Activated CD4-positive, CD25-positive, alpha-beta regulatory T cell treated with anti-CD3 and anti-CD28 coated beads, Interleukin-2, amount 50 U/mL, for 72 hours (primary cell): ENCODE data around the gene FGF11.
"Not testable (repeated sequence)": the region's sequence is repeated elsewhere in the genome, so short reads cannot be mapped to it uniquely, and the experiment has no call there.

Experiments used
- DNase-seq: peaks from one replicate; pipeline ENCODE4 v3.0.0; 2021

The FGF11 gene

DNA sequence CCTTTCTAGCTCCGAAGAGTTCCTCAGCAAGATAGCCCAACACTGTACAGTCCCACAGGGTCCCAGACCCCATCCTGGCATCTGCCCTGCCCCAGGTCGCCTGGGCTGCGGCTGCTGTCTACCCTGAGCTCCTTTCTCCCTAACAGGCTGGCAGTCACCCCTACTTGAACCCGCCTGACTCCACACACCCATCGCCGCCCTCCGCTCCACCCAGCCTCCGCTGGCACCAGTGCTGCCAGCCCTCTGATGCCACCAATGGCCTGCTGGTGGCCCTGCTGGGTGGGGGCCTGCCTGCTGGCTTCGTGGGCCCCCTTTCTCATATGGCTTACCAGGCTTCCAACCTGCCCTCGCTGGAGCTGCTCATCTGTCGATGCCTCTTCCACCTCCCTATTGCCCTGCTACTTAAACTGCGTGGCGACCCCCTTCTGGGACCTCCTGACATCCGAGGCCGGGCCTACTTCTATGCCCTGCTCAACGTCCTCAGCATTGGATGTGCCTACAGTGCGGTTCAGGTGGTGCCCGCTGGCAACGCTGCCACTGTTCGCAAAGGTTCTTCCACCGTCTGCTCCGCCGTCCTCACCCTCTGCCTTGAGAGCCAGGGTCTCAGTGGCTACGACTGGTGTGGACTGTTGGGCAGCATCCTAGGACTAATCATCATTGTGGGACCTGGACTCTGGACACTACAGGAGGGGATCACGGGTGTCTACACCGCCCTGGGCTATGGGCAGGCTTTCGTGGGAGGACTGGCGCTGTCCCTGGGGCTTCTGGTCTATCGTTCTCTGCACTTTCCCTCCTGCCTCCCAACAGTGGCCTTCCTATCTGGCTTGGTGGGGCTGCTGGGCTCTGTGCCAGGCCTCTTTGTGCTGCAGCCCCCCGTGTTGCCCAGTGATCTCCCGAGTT, 42.8 kb downstream of the FGF11 start:
- DNase-seq, result not testable (repeated sequence)

DNA sequence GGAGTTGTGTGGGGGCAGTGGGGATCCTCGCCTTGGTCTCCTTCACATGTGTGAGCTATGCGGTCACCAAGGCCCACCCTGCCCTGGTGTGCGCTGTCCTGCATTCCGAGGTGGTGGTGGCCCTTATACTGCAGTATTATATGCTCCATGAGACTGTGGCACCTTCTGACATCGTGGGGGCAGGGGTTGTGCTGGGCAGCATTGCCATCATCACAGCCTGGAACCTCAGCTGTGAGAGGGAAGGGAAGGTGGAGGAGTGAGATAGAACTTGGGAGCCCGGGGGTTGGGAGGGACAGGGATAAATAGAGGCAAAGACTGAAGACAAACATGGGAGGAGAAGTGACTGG, 43.4 kb downstream of the FGF11 start:
- not testable (repeated sequence) for DNase-seq

DNA sequence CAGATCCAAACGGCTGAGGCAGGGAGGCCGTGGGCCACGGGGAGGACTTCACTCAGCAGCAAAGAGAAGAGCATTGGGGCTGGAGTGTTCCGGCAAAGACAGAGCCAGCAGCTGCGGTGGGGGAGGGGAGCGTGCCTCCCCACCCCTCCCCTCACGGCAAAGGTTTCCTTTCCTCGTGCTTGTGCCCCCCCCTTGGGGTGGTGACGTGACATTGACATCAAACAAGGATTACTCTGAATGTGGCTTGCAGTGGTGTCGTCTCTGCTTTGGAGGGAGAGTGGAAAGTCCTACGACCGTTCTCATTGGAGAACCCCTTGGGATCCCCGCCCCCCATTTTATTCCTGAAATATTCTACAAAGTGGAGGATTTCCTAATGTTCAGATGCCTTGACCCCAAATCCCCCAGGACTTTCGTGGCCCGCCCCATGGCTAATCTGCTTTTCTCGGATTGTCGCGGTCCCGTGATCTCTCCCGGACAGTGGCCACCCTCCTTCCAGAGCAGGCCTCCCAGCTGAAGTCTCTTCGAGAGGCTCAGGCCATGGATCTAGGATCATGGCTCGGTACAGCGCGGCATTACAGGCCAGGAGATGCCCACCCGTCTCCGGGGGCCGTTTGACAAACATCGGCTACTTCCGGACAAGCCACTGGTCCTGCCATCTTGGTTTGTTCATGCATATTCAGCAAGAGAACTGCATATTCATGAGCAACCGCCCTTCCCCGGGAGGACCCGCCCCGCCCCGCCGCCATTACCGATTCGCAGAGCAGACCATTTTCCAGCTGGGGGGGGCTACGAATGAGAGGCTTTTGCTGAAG, 44.1 kb downstream of the FGF11 start:
- DNase-seq, result peak; percentile 85

DNA sequence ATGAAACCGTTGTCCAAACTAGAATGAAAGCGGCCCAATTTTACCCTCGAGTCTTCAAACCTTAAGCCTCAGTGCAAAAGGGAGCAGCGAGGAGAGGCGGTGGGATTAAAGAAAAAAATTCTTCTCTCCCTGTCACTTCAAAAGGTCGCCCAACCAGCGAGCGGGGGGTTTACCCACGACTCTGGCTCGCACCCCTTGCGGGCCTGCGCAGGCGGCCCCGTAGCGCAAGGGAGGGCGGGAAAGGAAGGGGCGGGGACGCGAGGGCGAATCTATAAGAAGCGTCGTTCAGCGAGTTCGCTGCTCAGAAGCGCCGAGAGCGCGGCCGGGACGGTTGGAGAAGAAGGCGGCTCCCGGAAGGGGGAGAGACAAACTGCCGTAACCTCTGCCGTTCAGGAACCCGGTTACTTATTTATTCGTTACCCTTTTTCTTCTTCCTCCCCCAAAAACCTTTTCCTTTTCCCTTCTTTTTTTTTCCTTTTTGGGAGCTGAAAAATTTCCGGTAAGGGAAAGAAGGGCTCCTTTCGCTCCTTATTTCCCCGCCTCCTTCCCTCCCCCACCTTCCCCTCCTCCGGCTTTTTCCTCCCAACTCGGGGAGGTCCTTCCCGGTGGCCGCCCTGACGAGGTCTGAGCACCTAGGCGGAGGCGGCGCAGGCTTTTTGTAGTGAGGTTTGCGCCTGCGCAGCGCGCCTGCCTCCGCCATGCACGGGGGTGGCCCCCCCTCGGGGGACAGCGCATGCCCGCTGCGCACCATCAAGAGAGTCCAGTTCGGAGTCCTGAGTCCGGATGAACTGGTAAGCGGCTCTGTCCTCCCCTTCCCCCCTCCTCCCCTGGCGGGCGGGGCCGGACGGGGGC, 45.0 kb downstream of the FGF11 start, which contains the start of gene POLR2A:
POLR2A (plus strand) TSS at position 300 of the 852 bp plus-strand sequence.
- peak; percentile 98 for DNase-seq

DNA sequence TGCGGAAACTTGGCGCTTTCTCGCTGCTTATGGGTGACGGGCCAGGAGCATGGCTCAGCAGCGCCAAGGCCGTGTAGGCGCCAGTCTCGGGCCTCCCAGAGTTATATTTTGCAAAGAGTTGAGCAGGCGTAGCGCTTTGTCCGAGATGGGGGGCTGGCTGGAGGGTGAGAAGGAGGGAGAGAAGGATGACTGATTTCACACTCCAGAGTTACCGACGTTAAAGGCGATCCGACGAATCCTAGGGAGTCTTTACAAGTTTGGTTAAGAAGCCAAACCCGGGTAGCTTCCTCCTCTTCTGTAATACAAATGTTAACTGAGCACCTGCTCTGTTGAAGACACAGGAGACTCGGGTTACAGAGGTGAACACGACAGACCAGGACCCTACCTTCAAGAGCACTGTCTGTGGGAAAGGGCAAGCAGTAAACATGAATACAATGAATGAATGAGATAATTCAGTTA, 45.6 kb downstream of the FGF11 start:
- no peak for DNase-seq

DNA sequence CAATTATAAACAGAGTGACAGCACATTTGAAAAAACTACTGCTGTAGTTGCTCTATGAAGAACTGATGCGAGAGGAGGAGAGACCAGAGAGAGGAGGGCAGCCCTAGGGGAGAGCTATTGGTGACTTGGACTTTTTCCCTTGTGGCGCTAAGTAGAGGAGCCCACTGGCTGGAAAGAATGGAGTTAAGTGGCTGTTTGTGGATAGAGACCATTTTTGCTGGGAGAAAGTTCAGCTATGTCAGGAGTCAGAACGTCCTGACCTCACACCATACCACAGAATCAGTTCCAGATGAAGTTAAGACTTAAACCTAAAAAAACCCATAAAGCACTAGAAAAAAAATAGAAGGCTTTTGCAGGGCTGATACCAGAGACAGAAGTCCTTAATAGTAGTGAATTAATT, 46.9 kb downstream of the FGF11 start:
- DNase-seq, result no peak

DNA sequence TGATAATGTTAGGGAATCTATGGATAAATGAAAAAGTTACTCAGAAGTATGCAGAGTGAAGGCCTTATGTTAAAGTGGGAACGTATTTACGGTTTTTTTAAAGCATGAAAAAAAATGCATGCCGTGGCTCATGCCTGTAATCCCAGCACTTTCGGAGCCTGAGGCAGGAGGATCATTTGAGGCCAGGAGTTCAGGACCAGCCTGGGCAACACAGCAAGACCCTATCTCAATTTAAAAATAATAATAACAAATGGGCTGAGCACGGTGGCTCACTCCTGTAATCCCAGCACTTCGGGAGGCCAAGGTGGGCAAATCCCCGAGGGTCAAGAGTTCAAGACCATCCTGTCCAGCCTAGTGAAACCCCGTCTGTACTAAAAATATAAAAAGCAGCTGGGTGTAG, 50.8 kb downstream of the FGF11 start:
- DNase-seq, result no peak

DNA sequence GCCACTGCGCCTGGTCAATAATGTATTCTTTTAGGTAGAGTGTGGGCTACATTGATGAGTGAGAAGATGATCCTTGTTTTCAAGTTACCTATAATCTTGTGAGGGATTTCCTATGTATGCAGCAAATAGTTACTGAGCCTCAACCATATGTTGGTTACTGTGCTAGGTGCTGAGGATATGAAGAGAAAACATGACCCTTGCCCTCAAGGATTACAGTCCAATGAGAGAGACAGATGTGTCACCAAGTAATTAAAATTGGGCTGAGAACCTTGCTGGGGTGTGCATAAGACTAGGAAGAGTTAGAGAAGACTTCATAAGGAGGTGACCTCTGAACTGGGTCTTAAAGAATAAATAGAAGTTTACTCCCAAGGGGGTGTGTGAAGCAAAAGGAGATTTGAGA, 52.3 kb downstream of the FGF11 start:
- no peak for DNase-seq

DNA sequence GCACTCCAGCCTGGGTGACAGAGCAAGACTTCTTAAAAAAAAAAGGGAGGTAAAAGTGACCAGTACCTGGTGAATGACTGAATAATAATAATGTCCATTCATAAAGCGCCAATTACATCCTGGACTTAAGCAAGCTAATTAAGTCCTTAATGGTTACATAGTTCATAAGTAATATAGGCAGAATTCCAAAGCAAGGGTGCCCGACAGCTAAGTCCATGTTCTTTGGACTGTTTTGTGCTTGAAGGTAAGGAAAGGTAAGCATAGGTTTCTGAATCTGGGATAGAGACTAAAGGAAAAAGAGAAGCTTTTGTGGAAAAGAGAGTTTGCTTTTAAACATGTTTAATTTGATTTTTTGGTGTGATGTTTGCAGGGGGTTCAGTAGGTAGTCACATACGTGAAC, 54.6 kb downstream of the FGF11 start:
- no peak for DNase-seq
